ENCODE results near the gene CYP3A7. TPM values are rescaled to one million over a fixed set of nuclear protein-coding genes. Genes with fewer than 3 reads are reported as not detected.
A peak's percentile ranks its signal among the peaks of the same experiment; 100 is the strongest.
"Not testable (repeated sequence)": the region's sequence is repeated elsewhere in the genome, so short reads cannot be mapped to it uniquely, and the experiment has no call there.

CYP3A7 gene
- total RNA-seq, 1 donor, result not detected

GRCh38 chr7:99772565-99772964 lies 37.6 kb upstream of the CYP3A7 start:
- H3K4me3 ChIP-seq (ENCODE audit: low read depth, low read length), result no peak overlapping the region
- DNase-seq (ENCODE audit: low read depth), result no peak
- no peak for TF ChIP-seq CTCF (IDR thresholded peaks at IDR 0.05; ENCODE audit: insufficient read depth, low read depth, low read length)

- DNase-seq (ENCODE audit: low read depth); H3K4me3 ChIP-seq (ENCODE audit: low read depth, low read length): not testable (repeated sequence)
Observed at GRCh38 chr7:99769494-99769893, 34.5 kb upstream of the CYP3A7 start.

GRCh38 chr7:99768471-99768870 lies 33.5 kb upstream of the CYP3A7 start:
- DNase-seq (ENCODE audit: low read depth), result no peak
- TF ChIP-seq CTCF (IDR thresholded peaks at IDR 0.05; ENCODE audit: insufficient read depth, low read depth, low read length), result no peak
- H3K4me3 ChIP-seq (ENCODE audit: low read depth, low read length), result no peak overlapping the region

- TF ChIP-seq CTCF (IDR thresholded peaks at IDR 0.05; ENCODE audit: insufficient read depth, low read depth, low read length), result no peak
- H3K4me3 ChIP-seq (ENCODE audit: low read depth, low read length), result no peak overlapping the region
- no peak for DNase-seq (ENCODE audit: low read depth)
Observed at GRCh38 chr7:99767662-99768061, 32.7 kb upstream of the CYP3A7 start.

- no peak for DNase-seq (ENCODE audit: low read depth)
- H3K4me3 ChIP-seq (ENCODE audit: low read depth, low read length), result no peak overlapping the region
- no peak for TF ChIP-seq CTCF (IDR thresholded peaks at IDR 0.05; ENCODE audit: insufficient read depth, low read depth, low read length)
Observed at GRCh38 chr7:99766484-99767099, 31.6 kb upstream of the CYP3A7 start.

GRCh38 chr7:99764478-99764877 lies 29.5 kb upstream of the CYP3A7 start:
- TF ChIP-seq CTCF (IDR thresholded peaks at IDR 0.05; ENCODE audit: insufficient read depth, low read depth, low read length), result no peak
- no peak for DNase-seq (ENCODE audit: low read depth)
- no peak overlapping the region for H3K4me3 ChIP-seq (ENCODE audit: low read depth, low read length)

- no peak overlapping the region for H3K4me3 ChIP-seq (ENCODE audit: low read depth, low read length)
- DNase-seq (ENCODE audit: low read depth), result peak; percentile 25
- TF ChIP-seq CTCF (IDR thresholded peaks at IDR 0.05; ENCODE audit: insufficient read depth, low read depth, low read length), result no peak
Observed at GRCh38 chr7:99762680-99763327, 27.8 kb upstream of the CYP3A7 start.

Measured in fibroblast of villous mesenchyme (primary cell).